ENCODE data around the gene B3GAT3. TPM values are rescaled to one million over a fixed set of nuclear protein-coding genes. Genes with fewer than 3 reads are reported as not detected.

The B3GAT3 gene
- total RNA-seq, 1 experiment from 2014 or later, result 51.2 TPM

- ChIA-PET POLR2A (interaction anchor here (1.0 kb wide), 1 partner anchor 17 kb away, joined by 3 read pairs; no protein-coding TSS in a partner anchor), CTCF (interaction anchor here (1.2 to 2.0 kb wide), 2 partner anchors 9 to 27 kb away, joined by 5 to 7 read pairs; no protein-coding TSS in a partner anchor), RAD21 (ENCODE audit: low non-redundant PET in 1 of 2, low total read pairs in 2 of 2, uncharacterized antibody in 2 of 2, unreplicated experiment in 2 of 2) (no interaction called here)
- H3K79me2 ChIP-seq (ENCODE audit: insufficient read depth, low read length), result peaks cover 90% of the 10 kb centered on the region
- no peak overlapping the region for H3K4me2 ChIP-seq (ENCODE audit: low read length)
- DNase-seq (ENCODE audit: low read depth, low spot score), result no peak
- no peak for ATAC-seq
- no peaks in the 10 kb centered on the region for H3K9me3 ChIP-seq (ENCODE audit: control insufficient read depth in 1 of 2, insufficient read depth in 1 of 2, low read depth in 1 of 2, low read length in 2 of 2)
- BruUV-seq (replicated peaks), result no TSS peak
- H3K36me3 ChIP-seq (ENCODE audit: control insufficient read depth in 1 of 2, insufficient read depth in 2 of 2, low read length in 2 of 2), result peaks cover 57 to 79% of the 10 kb centered on the region in 2 experiments
- peaks cover 8 to 51% of the 10 kb centered on the region in 2 experiments; a peak in 3 of 4 replicates for H3K4me1 ChIP-seq (ENCODE audit: control insufficient read depth in 1 of 2, insufficient read depth in 2 of 2, low read length in 2 of 2)
- no peak overlapping the region for H3K4me3 ChIP-seq (replicated peaks in 1 of 2; ENCODE audit: low read depth in 1 of 2, low read length in 2 of 2)
- intact Hi-C loops (cut with micrococcal nuclease), result no loop called here
- H3K27me3 ChIP-seq (ENCODE audit: insufficient read depth, low read length), result no peaks in the 10 kb centered on the region
- no peaks in the 10 kb centered on the region for H3K9me2 ChIP-seq (ENCODE audit: insufficient read depth)
- no peak overlapping the region for H3K9ac ChIP-seq (ENCODE audit: low read length)
- H2AFZ ChIP-seq (ENCODE audit: low read depth, low read length, poor library complexity, severe bottlenecking), result no peak overlapping the region
- TF ChIP-seq, protein P1, sequence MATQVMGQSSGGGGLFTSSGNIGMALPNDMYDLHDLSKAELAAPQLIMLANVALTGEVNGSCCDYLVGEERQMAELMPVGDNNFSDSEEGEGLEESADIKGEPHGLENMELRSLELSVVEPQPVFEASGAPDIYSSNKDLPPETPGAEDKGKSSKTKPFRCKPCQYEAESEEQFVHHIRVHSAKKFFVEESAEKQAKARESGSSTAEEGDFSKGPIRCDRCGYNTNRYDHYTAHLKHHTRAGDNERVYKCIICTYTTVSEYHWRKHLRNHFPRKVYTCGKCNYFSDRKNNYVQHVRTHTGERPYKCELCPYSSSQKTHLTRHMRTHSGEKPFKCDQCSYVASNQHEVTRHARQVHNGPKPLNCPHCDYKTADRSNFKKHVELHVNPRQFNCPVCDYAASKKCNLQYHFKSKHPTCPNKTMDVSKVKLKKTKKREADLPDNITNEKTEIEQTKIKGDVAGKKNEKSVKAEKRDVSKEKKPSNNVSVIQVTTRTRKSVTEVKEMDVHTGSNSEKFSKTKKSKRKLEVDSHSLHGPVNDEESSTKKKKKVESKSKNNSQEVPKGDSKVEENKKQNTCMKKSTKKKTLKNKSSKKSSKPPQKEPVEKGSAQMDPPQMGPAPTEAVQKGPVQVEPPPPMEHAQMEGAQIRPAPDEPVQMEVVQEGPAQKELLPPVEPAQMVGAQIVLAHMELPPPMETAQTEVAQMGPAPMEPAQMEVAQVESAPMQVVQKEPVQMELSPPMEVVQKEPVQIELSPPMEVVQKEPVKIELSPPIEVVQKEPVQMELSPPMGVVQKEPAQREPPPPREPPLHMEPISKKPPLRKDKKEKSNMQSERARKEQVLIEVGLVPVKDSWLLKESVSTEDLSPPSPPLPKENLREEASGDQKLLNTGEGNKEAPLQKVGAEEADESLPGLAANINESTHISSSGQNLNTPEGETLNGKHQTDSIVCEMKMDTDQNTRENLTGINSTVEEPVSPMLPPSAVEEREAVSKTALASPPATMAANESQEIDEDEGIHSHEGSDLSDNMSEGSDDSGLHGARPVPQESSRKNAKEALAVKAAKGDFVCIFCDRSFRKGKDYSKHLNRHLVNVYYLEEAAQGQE (IDR thresholded peaks at IDR 0.05; ENCODE audit: low read depth), result no peak
- TF ChIP-seq FOSL1 (IDR thresholded peaks at IDR 0.05; ENCODE audit: low read depth), result no peak
- no peak for TF ChIP-seq CBX3 (IDR thresholded peaks at IDR 0.05; ENCODE audit: low read depth)
- TF ChIP-seq SP1 (IDR thresholded peaks at IDR 0.05; ENCODE audit: low read depth), result no peak
- TF ChIP-seq JUND (IDR thresholded peaks at IDR 0.05), result no peak
- peaks cover 24% of the 10 kb centered on the region; the same call in 1 of the 2 replicates for H4K20me1 ChIP-seq (ENCODE audit: insufficient read depth)
- H3K27ac ChIP-seq (ENCODE audit: low read depth, low read length), result no peak overlapping the region
Measured at GRCh38 chr11:62569611-62570010, 52.2 kb downstream of the B3GAT3 start.

DNA sequence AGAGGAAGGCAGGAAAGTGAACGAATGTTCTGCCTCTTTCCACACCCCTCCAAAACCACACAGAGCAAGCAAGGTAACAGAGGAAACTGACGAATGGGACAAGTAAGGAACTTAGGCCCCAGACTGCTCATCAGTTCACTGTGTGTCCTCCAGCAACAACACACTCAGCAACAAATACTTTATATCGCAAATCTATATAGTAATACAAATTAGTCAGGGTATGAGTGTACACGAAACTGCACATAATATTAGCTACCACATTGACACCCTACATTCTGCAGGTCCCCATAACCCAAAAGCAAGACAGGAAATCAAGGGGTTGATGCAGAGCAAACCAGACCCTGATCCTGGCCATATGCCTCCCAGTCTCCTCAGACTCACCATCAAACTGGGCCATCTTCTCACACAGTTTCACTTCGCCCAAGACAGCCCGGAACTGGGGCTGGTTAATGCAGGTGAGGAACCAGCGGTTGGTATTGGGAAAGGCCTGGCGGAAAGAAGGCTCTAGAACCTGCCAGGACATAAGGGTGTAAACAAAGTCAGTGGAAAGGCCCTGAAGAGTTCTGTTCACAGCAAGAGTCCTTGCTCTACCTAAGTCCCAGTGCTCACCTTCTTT is 54.7 kb downstream of the B3GAT3 start:
- H2AFZ ChIP-seq (ENCODE audit: low read depth, low read length, poor library complexity, severe bottlenecking), result no peak overlapping the region
- TF ChIP-seq ATF3 (IDR thresholded peaks at IDR 0.05) (no peak), CEBPB (IDR thresholded peaks at IDR 0.05; ENCODE audit: low read depth) (no peak), SIN3A (IDR thresholded peaks at IDR 0.05; ENCODE audit: low read depth) (no peak), YY1 (IDR thresholded peaks at IDR 0.05; ENCODE audit: extremely low read depth, insufficient replicate concordance, low read depth, low read length) (no peak)
- TF ChIP-seq, protein P2, sequence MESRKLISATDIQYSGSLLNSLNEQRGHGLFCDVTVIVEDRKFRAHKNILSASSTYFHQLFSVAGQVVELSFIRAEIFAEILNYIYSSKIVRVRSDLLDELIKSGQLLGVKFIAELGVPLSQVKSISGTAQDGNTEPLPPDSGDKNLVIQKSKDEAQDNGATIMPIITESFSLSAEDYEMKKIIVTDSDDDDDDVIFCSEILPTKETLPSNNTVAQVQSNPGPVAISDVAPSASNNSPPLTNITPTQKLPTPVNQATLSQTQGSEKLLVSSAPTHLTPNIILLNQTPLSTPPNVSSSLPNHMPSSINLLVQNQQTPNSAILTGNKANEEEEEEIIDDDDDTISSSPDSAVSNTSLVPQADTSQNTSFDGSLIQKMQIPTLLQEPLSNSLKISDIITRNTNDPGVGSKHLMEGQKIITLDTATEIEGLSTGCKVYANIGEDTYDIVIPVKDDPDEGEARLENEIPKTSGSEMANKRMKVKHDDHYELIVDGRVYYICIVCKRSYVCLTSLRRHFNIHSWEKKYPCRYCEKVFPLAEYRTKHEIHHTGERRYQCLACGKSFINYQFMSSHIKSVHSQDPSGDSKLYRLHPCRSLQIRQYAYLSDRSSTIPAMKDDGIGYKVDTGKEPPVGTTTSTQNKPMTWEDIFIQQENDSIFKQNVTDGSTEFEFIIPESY (IDR thresholded peaks at IDR 0.05; ENCODE audit: extremely low read depth, insufficient replicate concordance, low read length), result no peak
- H3K79me2 ChIP-seq (ENCODE audit: insufficient read depth, low read length), result peaks cover 99% of the 10 kb centered on the region
- POLR2A ChIA-PET, result interaction anchor here (1.2 to 1.3 kb wide), 2 partner anchors 8 to 28 kb away, joined by 3 to 4 read pairs; no protein-coding TSS in a partner anchor
- BruUV-seq (replicated peaks), result no TSS peak
- CTCF ChIA-PET, result no interaction called here
- peaks cover 16 to 57% of the 10 kb centered on the region in 2 experiments; a peak in 3 of 4 replicates for H3K4me1 ChIP-seq (ENCODE audit: control insufficient read depth in 1 of 2, insufficient read depth in 2 of 2, low read length in 2 of 2)
- H3K9ac ChIP-seq (ENCODE audit: low read length), result no peak overlapping the region
- H3K9me2 ChIP-seq (ENCODE audit: insufficient read depth), result no peaks in the 10 kb centered on the region
- H3K9me3 ChIP-seq (ENCODE audit: control insufficient read depth in 1 of 2, insufficient read depth in 1 of 2, low read depth in 1 of 2, low read length in 2 of 2), result no peaks in the 10 kb centered on the region
- intact Hi-C loops (cut with micrococcal nuclease), result no loop called here
- H3K4me2 ChIP-seq (ENCODE audit: low read length), result no peak overlapping the region
- H3K4me3 ChIP-seq (replicated peaks in 1 of 2; ENCODE audit: low read depth in 1 of 2, low read length in 2 of 2), result no peak overlapping the region
- ATAC-seq, result no peak
- no peaks in the 10 kb centered on the region for H3K27me3 ChIP-seq (ENCODE audit: insufficient read depth, low read length)
- peaks cover 63 to 82% of the 10 kb centered on the region in 2 experiments for H3K36me3 ChIP-seq (ENCODE audit: control insufficient read depth in 1 of 2, insufficient read depth in 2 of 2, low read length in 2 of 2)
- DNase-seq (ENCODE audit: low read depth, low spot score), result no peak
- peaks cover 31% of the 10 kb centered on the region; the same call in 1 of the 2 replicates for H4K20me1 ChIP-seq (ENCODE audit: insufficient read depth)
- RAD21 ChIA-PET (ENCODE audit: low non-redundant PET in 1 of 2, low total read pairs in 2 of 2, uncharacterized antibody in 2 of 2, unreplicated experiment in 2 of 2), result no interaction called here
- no peak overlapping the region for H3K27ac ChIP-seq (ENCODE audit: low read depth, low read length)
